OCI-LY7 (cell line): Measurements from ENCODE around the gene KANSL1. TPM values are rescaled to one million over a fixed set of nuclear protein-coding genes. Genes with fewer than 3 reads are reported as not detected.

Source experiments
- BruUV-seq: library from RNA; stranded (reverse); fragments of 400-500 nt; replicated peaks from 2 replicates; lab custom pipeline; 2021; lab: Mats Ljungman, UMichigan
- CTCF ChIA-PET: fragments of 300-600 bp; sonication (Branson Sonifier 250); formaldehyde crosslinking; loops from one replicate; lab custom pipeline; 2022; ENCODE audit warnings: antibody characterized with exemption; ENCODE audit not compliant: unreplicated experiment; lab: Charles Lee
- POLR2A ChIA-PET: fragments of 300-600 bp; sonication (Branson Sonifier 250); formaldehyde crosslinking; loops from one replicate; lab custom pipeline; 2022; ENCODE audit warnings: antibody characterized with exemption; lab: Charles Lee
- DNase-seq: peaks from one replicate; pipeline ENCODE4 v3.0.0-alpha.2; 2015; ENCODE audit warnings: low spot score
- H2AFZ ChIP-seq: fragments of 200-600 bp; sonication (generic), shearing (Covaris generic); 2 replicates; pipeline ENCODE4 v1.6.1; 2014; ENCODE audit warnings: mild to moderate bottlenecking, antibody characterized with exemption, low read length, moderate library complexity
- H3K27ac ChIP-seq: fragments of 200-600 bp; sonication (generic); 2 replicates; pipeline ENCODE4 v1.5.1; 2014; ENCODE audit warnings: mixed run types, low read depth, mild to moderate bottlenecking, moderate library complexity, low read length, inconsistent platforms; ENCODE audit not compliant: poor library complexity, severe bottlenecking
- H3K36me3 ChIP-seq: fragments of 200-600 bp; sonication (generic); 2 replicates; pipeline ENCODE4 v1.6.1; 2014; ENCODE audit warnings: mild to moderate bottlenecking, antibody characterized with exemption, low read length, moderate library complexity, mixed read lengths; ENCODE audit not compliant: insufficient read depth
- H3K4me1 ChIP-seq: fragments of 200-600 bp; sonication (generic); 2 replicates; pipeline ENCODE4 v1.5.1; 2014; ENCODE audit warnings: mild to moderate bottlenecking, low read length; ENCODE audit not compliant: insufficient read depth, poor library complexity, severe bottlenecking
- H3K4me2 ChIP-seq: fragments of 200-600 bp; sonication (generic); 2 replicates; pipeline ENCODE4 v1.6.1; 2014; ENCODE audit warnings: mild to moderate bottlenecking, low read length
- H3K4me3 ChIP-seq: fragments of 200-600 bp; sonication (generic); 2 replicates; pipeline ENCODE4 v1.5.1; 2014; ENCODE audit warnings: mild to moderate bottlenecking, low read depth, low read length; ENCODE audit not compliant: poor library complexity, severe bottlenecking
- H3K79me2 ChIP-seq: fragments of 200-600 bp; sonication (generic); 2 replicates; pipeline ENCODE4 v1.6.1; 2016; ENCODE audit warnings: low read depth, mild to moderate bottlenecking, low read length, moderate library complexity, mixed read lengths; ENCODE audit not compliant: insufficient read depth
- H3K9me2 ChIP-seq: fragments of 200-600 bp; sonication (generic); 2 replicates; pipeline ENCODE4 v1.6.1; 2016; ENCODE audit warnings: mild to moderate bottlenecking, low read length, mixed read lengths; ENCODE audit not compliant: insufficient read depth
- H3K9me3 ChIP-seq: fragments of 200-600 bp; sonication (generic); 2 replicates; pipeline ENCODE4 v1.6.1; 2014; ENCODE audit warnings: mild to moderate bottlenecking, mixed run types, low read length, mixed read lengths
- H4K20me1 ChIP-seq: fragments of 200-600 bp; sonication (generic); 2 replicates; pipeline ENCODE4 v1.6.1; 2014; ENCODE audit warnings: mild to moderate bottlenecking, antibody characterized with exemption, low read length, moderate library complexity, mixed read lengths; ENCODE audit not compliant: insufficient read depth
- EZH2phosphoT487 ChIP-seq: fragments of 200-600 bp; sonication (generic); IDR thresholded peaks from 2 replicates; pipeline ENCODE4 v1.6.1; 2018; ENCODE audit warnings: low read depth, borderline replicate concordance, mild to moderate bottlenecking, mixed run types, antibody characterized with exemption, low read length, moderate library complexity, mixed read lengths
- intact Hi-C: fragments of 100-400 bp; cut with micrococcal nuclease; formaldehyde crosslinking; loops from one replicate; pipeline ENCODE4 v1.10.0; 2022; ENCODE audit not compliant: unreplicated experiment
- total RNA-seq, 2 experiments: library from RNA; depleted of rRNA in 1 of 2; stranded (reverse); fragments of >200 nt in 1 of 2; shearing (Covaris generic) in 1 of 2; gene quantifications; 2 replicates each; pipeline ENCODE4 v1.2.3, GENCODE V29; 2014 to 2022
- TF ChIP-seq, protein P1 (sequence below): fragments of 200-600 bp; sonication (generic); conservative IDR thresholded peaks from 2 replicates; pipeline ENCODE4 v1.5.1; 2014; ENCODE audit warnings: mild to moderate bottlenecking, antibody characterized with exemption, low read length, moderate library complexity, mixed read lengths

The KANSL1 gene
- total RNA-seq, 2 experiments from 2014 or later = 96.9 to 129 TPM

DNA sequence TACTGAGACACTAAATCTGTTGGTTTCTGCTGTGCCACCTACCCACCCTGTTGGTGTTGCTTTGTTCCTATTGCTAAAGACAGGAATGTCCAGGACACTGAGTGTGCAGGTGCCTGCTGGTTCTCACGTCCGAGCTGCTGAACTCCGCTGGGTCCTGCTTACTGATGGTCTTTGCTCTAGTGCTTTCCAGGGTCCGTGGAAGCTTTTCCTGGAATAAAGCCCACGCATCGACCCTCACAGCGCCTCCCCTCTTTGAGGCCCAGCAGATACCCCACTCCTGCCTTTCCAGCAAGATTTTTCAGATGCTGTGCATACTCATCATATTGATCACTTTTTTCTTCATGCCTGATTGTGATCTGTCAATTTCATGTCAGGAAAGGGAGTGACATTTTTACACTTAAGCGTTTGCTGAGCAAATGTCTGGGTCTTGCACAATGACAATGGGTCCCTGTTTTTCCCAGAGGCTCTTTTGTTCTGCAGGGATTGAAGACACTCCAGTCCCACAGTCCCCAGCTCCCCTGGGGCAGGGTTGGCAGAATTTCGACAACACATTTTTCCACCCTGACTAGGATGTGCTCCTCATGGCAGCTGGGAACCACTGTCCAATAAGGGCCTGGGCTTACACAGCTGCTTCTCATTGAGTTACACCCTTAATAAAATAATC is 179.6 kb downstream of the KANSL1 start:
- BruUV-seq = no TSS peak
- no peak overlapping the region for H3K4me2 ChIP-seq
- no peaks in the 10 kb centered on the region for H3K4me1 ChIP-seq
- H3K4me3 ChIP-seq = no peak overlapping the region
- POLR2A ChIA-PET = no interaction called here
- H3K9me3 ChIP-seq = no peaks in the 10 kb centered on the region
- no peaks in the 10 kb centered on the region for H3K79me2 ChIP-seq
- no peaks in the 10 kb centered on the region for H4K20me1 ChIP-seq
- CTCF ChIA-PET = no interaction called here
- H3K27ac ChIP-seq = no peak overlapping the region
- intact Hi-C loops = no loop called here
- H3K9me2 ChIP-seq = no peaks in the 10 kb centered on the region
- no peaks in the 10 kb centered on the region for H3K36me3 ChIP-seq
- TF ChIP-seq, protein P1, sequence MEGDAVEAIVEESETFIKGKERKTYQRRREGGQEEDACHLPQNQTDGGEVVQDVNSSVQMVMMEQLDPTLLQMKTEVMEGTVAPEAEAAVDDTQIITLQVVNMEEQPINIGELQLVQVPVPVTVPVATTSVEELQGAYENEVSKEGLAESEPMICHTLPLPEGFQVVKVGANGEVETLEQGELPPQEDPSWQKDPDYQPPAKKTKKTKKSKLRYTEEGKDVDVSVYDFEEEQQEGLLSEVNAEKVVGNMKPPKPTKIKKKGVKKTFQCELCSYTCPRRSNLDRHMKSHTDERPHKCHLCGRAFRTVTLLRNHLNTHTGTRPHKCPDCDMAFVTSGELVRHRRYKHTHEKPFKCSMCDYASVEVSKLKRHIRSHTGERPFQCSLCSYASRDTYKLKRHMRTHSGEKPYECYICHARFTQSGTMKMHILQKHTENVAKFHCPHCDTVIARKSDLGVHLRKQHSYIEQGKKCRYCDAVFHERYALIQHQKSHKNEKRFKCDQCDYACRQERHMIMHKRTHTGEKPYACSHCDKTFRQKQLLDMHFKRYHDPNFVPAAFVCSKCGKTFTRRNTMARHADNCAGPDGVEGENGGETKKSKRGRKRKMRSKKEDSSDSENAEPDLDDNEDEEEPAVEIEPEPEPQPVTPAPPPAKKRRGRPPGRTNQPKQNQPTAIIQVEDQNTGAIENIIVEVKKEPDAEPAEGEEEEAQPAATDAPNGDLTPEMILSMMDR = no peak
- no peak for TF ChIP-seq EZH2phosphoT487
- DNase-seq = no peak
- no peak overlapping the region for H2AFZ ChIP-seq

DNA sequence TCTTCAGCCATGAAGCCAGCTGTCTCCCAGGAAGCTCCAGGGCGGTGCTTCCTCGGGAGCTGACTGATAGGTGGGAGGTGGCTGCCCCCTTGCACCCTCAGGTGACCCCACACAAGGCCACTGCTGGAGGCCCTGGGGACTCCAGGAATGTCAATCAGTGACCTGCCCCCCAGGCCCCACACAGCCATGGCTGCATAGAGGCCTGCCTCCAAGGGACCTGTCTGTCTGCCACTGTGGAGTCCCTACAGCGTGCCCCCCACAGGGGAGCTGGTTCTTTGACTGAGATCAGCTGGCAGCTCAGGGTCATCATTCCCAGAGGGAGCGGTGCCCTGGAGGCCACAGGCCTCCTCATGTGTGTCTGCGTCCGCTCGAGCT is 180.1 kb downstream of the KANSL1 start:
- H3K9me3 ChIP-seq = no peaks in the 10 kb centered on the region
- POLR2A ChIA-PET = no interaction called here
- no peaks in the 10 kb centered on the region for H4K20me1 ChIP-seq
- no peak overlapping the region for H3K4me3 ChIP-seq
- H3K4me2 ChIP-seq = no peak overlapping the region
- no peak for DNase-seq
- H3K4me1 ChIP-seq = no peaks in the 10 kb centered on the region
- CTCF ChIA-PET = no interaction called here
- H3K27ac ChIP-seq = no peak overlapping the region
- H2AFZ ChIP-seq = no peak overlapping the region
- TF ChIP-seq, protein P1 = no peak
- no peak for TF ChIP-seq EZH2phosphoT487
- intact Hi-C loops = no loop called here
- BruUV-seq = no TSS peak
- no peaks in the 10 kb centered on the region for H3K79me2 ChIP-seq
- no peaks in the 10 kb centered on the region for H3K9me2 ChIP-seq
- H3K36me3 ChIP-seq = no peaks in the 10 kb centered on the region

DNA sequence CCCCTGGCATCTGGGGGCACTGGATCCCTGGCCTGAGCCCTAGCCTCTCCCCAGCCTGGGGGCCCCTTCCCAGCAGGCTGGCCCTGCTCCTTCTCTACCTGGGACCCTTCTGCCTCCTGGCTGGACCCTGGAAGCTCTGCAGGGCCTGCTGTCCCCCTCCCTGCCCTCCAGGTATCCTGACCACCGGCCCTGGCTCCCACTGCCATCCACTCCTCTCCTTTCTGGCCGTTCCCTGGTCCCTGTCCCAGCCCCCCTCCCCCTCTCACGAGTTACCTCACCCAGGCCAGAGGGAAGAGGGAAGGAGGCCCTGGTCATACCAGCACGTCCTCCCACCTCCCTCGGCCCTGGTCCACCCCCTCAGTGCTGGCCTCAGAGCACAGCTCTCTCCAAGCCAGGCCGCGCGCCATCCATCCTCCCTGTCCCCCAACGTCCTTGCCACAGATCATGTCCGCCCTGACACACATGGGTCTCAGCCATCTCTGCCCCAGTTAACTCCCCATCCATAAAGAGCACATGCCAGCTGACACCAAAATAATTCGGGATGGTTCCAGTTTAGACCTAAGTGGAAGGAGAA is 180.6 kb downstream of the KANSL1 start:
- BruUV-seq = no TSS peak
- CTCF ChIA-PET = no interaction called here

More for the DNA sequence above, 180.6 kb downstream of the KANSL1 start:
- intact Hi-C loops = no loop called here
- POLR2A ChIA-PET = interaction anchor here (0.8 kb wide), 1 partner anchor 171 kb away, joined by 3 read pairs; no protein-coding TSS in a partner anchor
- no peak overlapping the region for H3K4me3 ChIP-seq
- H2AFZ ChIP-seq = no peak overlapping the region
- H3K27ac ChIP-seq = no peak overlapping the region
- no peak for DNase-seq
- H3K36me3 ChIP-seq = no peaks in the 10 kb centered on the region
- no peaks in the 10 kb centered on the region for H3K79me2 ChIP-seq
- H3K4me2 ChIP-seq = no peak overlapping the region
- H3K9me3 ChIP-seq = no peaks in the 10 kb centered on the region
- H4K20me1 ChIP-seq = no peaks in the 10 kb centered on the region
- no peak for TF ChIP-seq EZH2phosphoT487
- TF ChIP-seq, protein P1 = no peak
- H3K9me2 ChIP-seq = no peaks in the 10 kb centered on the region
- no peaks in the 10 kb centered on the region for H3K4me1 ChIP-seq
